Heart left ventricle (tissue), 16 donors: ENCODE data around the gene C3AR1. TPM values are rescaled to one million over a fixed set of nuclear protein-coding genes. Genes with fewer than 3 reads are reported as not detected.
"Not testable (repeated sequence)": the region's sequence is repeated elsewhere in the genome, so short reads cannot be mapped to it uniquely, and the experiment has no call there.

Experiments used
- ATAC-seq, 4 donors: fragments of 200-7000 bp; cut with Tn5 transposase; one replicate each; pipeline ENCODE4 v1.9.1; 2020 to 2022; ENCODE audit warnings: moderate library complexity in 4 of 4, mild to moderate bottlenecking in 3 of 4, moderate number of reproducible peaks in 1 of 4
- DNase-seq, 5 donors: peaks; one replicate each; pipeline ENCODE4 v3.0.0-alpha.2; 2020
- H3K27ac ChIP-seq, 12 donors: fragments of 200-600 bp; sonication (generic) in 4 of 12; one replicate each; pipeline versions ENCODE4 v1.5.0 to v1.8.0; 2016 to 2022; ENCODE audit warnings: mild to moderate bottlenecking in 2 of 12
- H3K27me3 ChIP-seq, 9 donors: fragments of 200-600 bp; sonication (generic) in 2 of 9; one replicate each; pipeline versions ENCODE4 v1.5.1 to v1.8.0; 2016 to 2022; ENCODE audit warnings: mild to moderate bottlenecking in 3 of 9
- H3K36me3 ChIP-seq, 9 donors: fragments of 200-600 bp; sonication (generic) in 2 of 9; one replicate each; pipeline versions ENCODE4 v1.5.0 to v1.8.0; 2018 to 2022; ENCODE audit warnings: mild to moderate bottlenecking in 2 of 9
- H3K4me1 ChIP-seq, 12 donors: fragments of 200-600 bp; sonication (generic) in 4 of 12; one replicate each; pipeline versions ENCODE4 v1.5.0 to v1.8.0; 2016 to 2022; ENCODE audit warnings: mild to moderate bottlenecking in 3 of 12
- H3K4me3 ChIP-seq, 12 donors: fragments of 200-600 bp; sonication (generic) in 4 of 12; one replicate each; pipeline versions ENCODE4 v1.5.0 to v1.8.0; 2017 to 2022; ENCODE audit warnings: mild to moderate bottlenecking in 9 of 12, moderate library complexity in 4 of 12
- H3K9me3 ChIP-seq, 12 donors: fragments of 200-600 bp; sonication (generic) in 4 of 12; one replicate each; pipeline versions ENCODE4 v1.5.0 to v1.8.0; 2016 to 2022; ENCODE audit warnings: mild to moderate bottlenecking in 1 of 12
- CTCF ChIP-seq, 12 donors: fragments of 200-600 bp; sonication (generic) in 4 of 12; IDR thresholded peaks; one replicate each; pipeline versions ENCODE4 v1.5.0 to v1.8.0; 2018 to 2022; ENCODE audit warnings: antibody characterized with exemption in 12 of 12, mild to moderate bottlenecking in 5 of 12
- POLR2A ChIP-seq, 2 donors: fragments of 450-650 bp; IDR thresholded peaks; one replicate each; pipeline ENCODE4 v1.6.1; 2017; ENCODE audit warnings: antibody characterized with exemption in 2 of 2, mild to moderate bottlenecking in 2 of 2, moderate library complexity in 2 of 2
- WGBS, 4 donors: extraction: QIAGEN DNeasy Blood & Tissue Kit in 2 of 4; methylation state at CpG; one replicate each; pipeline versions ENCODE4 v1.1.5 to v1.1.7; 2013 to 2018; 5-methylcytosine and 5-hydroxymethylcytosine counted together
- intact Hi-C, 10 donors: fragments of 100-400 bp; cut with DNase I; formaldehyde crosslinking; loops; one replicate each; pipeline versions ENCODE4 v1.11.1 to v1.14.2; 2022
- long read RNA-seq, 3 donors: library from polyadenylated mRNA; unstranded; transcript quantifications; one replicate each; pipeline ENCODE4 v2.0.0, GENCODE V29; 2020 to 2021
- polyA plus RNA-seq, 2 donors: library from polyadenylated mRNA; stranded (reverse); fragments of 200-250 nt; gene quantifications; one replicate each; pipeline ENCODE4 v1.2.3, GENCODE V29; 2013
- total RNA-seq, 9 donors: library from RNA; depleted of rRNA in 2 of 9; stranded (reverse); fragments of >200 nt in 2 of 9; fragmentation: NEBNext Ultra II Directional in 3 of 9; extraction: Animal tissue kit (Norgen Biotek cat#: 25700) in 3 of 9; gene quantifications; one replicate each; pipeline versions ENCODE4 v1.1.0 to v1.2.4, GENCODE V29; 2016 to 2023
- donor health status: ischemic (EF 13 %, LVEDD 7.1; RV severe dilation, severe dysfunction).
- donor health status: healthy with polysubstance abuse.
- donor health status: DM: no; HTN: yes; CAD: no.
- donor health status: DM: no; HTN: no; CAD: no.
- donor health status: ischemic (EF 25% LVEDD 6.9; RV normal size, moderate dysfunction).
- donor health status: ischemic (EF 25% LVEDD 5.7; RV mildly dilated, moderate dysfunction).
- donor health status: healthy.
- donor health status: DM: yes; HTN: yes; CAD: no.
- donor health status: ischemic (EF 35%, LVEDD 5.7; RV mildly dilated, moderate dysfunction).
- donor health status: nonischemic (EF 11% LVEDD 7.7; RV severe dilation, severe dysfunction).
- donor health status: DM: yes; HTN: yes; CAD: no.
- donor health status: PGD.
- donor health status: ischemic (EF 29% LVEDD 5.4; RV normal size, mild dysfunction).
- donor health status: nonischemic (EF 23%, LVEDD 6.1; RV moderate dilation, normal function).

The C3AR1 gene
- total RNA-seq (10 to 100 TPM in 2 of 9 donors, 1 to 10 TPM in 7; 1.8 to 49.3 (median 3.7) TPM), polyA plus RNA-seq (1 to 10 TPM; 1.4 to 4.1 TPM)
- long read RNA-seq, donor 1, partial matches to known transcripts, result 0 of 4 reads
- long read RNA-seq, donor 1, other reads (novel, unspliced or antisense), result 0 of 4 reads
- long read RNA-seq, donor 2, transcript C3AR1-201 (2 exons, 2,088 nt), result major isoform, 6 of 6 reads
- long read RNA-seq, donor 2, partial matches to known transcripts, result 0 of 6 reads
- long read RNA-seq, donor 2, other reads (novel, unspliced or antisense), result 0 of 6 reads
- long read RNA-seq, donor 3, transcript C3AR1-201 (2 exons, 2,088 nt), result major isoform, 8 of 8 reads
- long read RNA-seq, donor 3, partial matches to known transcripts, result 0 of 8 reads
- long read RNA-seq, donor 3, other reads (novel, unspliced or antisense), result 0 of 8 reads

GRCh38 chr12:8065991-8066594 is at the start of gene C3AR1:
C3AR1 (minus strand) TSS chr12:8066359; CDS start chr12:8060185, 6,174 bp downstream.
- TF ChIP-seq POLR2A (IDR thresholded peaks at IDR 0.05) (no peak), CTCF (IDR thresholded peaks at IDR 0.05) (no peak)
- peak within 1 kb of the TSS in 7 of 12 donors; percentile 5 to 60 (median 32) for H3K4me3 ChIP-seq
- no peaks in the 10 kb centered on the region for H3K36me3 ChIP-seq
- peak in 3 of 4 donors; percentile 69 to 83 (median 75) for ATAC-seq
- peak within 1 kb of the TSS in 5 of 12 donors; percentile 4 to 92 (median 32) for H3K27ac ChIP-seq
- H3K9me3 ChIP-seq, result no peaks in the 10 kb centered on the region
- intact Hi-C loops, result no loop called here
- H3K27me3 ChIP-seq, result no peaks in the 10 kb centered on the region
- WGBS, 4 donors, result 44 to 52% (median 48%) methylated on average over 2 of the region's 2 CpGs
- DNase-seq, result no peak
- peaks cover 0 to 73% (median 0%) of the 10 kb centered on the region in 12 donors for H3K4me1 ChIP-seq

GRCh38 chr12:8113117-8113516 is 47.0 kb upstream of the C3AR1 start:
- not testable (repeated sequence) for H3K4me1 ChIP-seq, H3K27me3 ChIP-seq, H3K36me3 ChIP-seq, ATAC-seq, DNase-seq, H3K4me3 ChIP-seq, H3K9me3 ChIP-seq, H3K27ac ChIP-seq
- intact Hi-C loops, result loop anchor here in 2 of 10 donors (10.0 kb wide), 2 partner anchors 72 to 122 kb away; no protein-coding TSS in a partner anchor
- WGBS, 4 donors, result 94 to 98% (median 96%) methylated on average over 4 of the region's 4 CpGs

- no peaks in the 10 kb centered on the region for H3K27me3 ChIP-seq
- TF ChIP-seq CTCF (IDR thresholded peaks at IDR 0.05) (peak; percentile 93 to 99 (median 97)), POLR2A (IDR thresholded peaks at IDR 0.05) (no peak)
- intact Hi-C loops, result loop anchor here in 7 of 10 donors (2.0 to 10.0 kb wide), 6 partner anchors 72 to 286 kb away; no protein-coding TSS in a partner anchor
- H3K4me3 ChIP-seq, result no peak overlapping the region
- ATAC-seq (peak in 3 of 4 donors; percentile 63 to 69 (median 65)), DNase-seq (peak; percentile 52 to 75 (median 69))
- H3K9me3 ChIP-seq, result peaks cover 0 to 17% (median 2%) of the 10 kb centered on the region in 12 donors
- H3K36me3 ChIP-seq, result peaks cover 0 to 20% (median 8%) of the 10 kb centered on the region in 9 donors
- H3K4me1 ChIP-seq, result peaks cover 0 to 4% (median 0%) of the 10 kb centered on the region in 12 donors
- 0 to 2% (median 1%) methylated on average over 3 of the region's 3 CpGs for WGBS, 4 donors
- no peak overlapping the region for H3K27ac ChIP-seq
Observed at GRCh38 chr12:8108808-8109398, 42.7 kb upstream of the C3AR1 start.

GRCh38 chr12:8099235-8099634 is 33.1 kb upstream of the C3AR1 start:
- ATAC-seq, result no peak
- Histone ChIP-seq H3K36me3 (peaks cover 0 to 60% (median 48%) of the 10 kb centered on the region in 9 donors), H3K27ac (no peak overlapping the region), H3K27me3 (no peaks in the 10 kb centered on the region), H3K4me3 (no peak overlapping the region), H3K9me3 (peaks cover 0 to 7% (median 0%) of the 10 kb centered on the region in 12 donors), H3K4me1 (peaks cover 0 to 10% (median 0%) of the 10 kb centered on the region in 12 donors)
- no peak for DNase-seq
- no peak for TF ChIP-seq POLR2A (IDR thresholded peaks at IDR 0.05)
- intact Hi-C loops, result no loop called here
- 97 to 99% (median 98%) methylated on average over 3 of the region's 3 CpGs for whole genome bisulfite sequencing, 4 donors
